ENCODE data around the gene MT1HL1.

- no peak for TF ChIP-seq CTCF (IDR thresholded peaks at IDR 0.05)
- no peak for TF ChIP-seq POLR2AphosphoS5 (IDR thresholded peaks at IDR 0.05)
- TF ChIP-seq POLR2A (IDR thresholded peaks at IDR 0.05): no peak
- no peak for TF ChIP-seq EP300 (IDR thresholded peaks at IDR 0.05)
These were observed 725 bp downstream of the MT1HL1 start for GRCh38 chr1:237003516-237003915.

Measured in sigmoid colon (tissue), 4 donors.